Fibroblast of upper back skin (primary cell): ENCODE results near the gene SCN10A.

Experiments used
- DNase-seq: peaks from one replicate; pipeline ENCODE4 v3.0.0-alpha.2; 2013

SCN10A gene

GRCh38 chr3:38816026-38816425 is at the start of gene SCN10A:
Gene SCN10A (minus strand): TSS chr3:38816217. CDS start chr3:38794010, 22,207 bp downstream.
- no peak for DNase-seq

- DNase-seq, result no peak
Observed at GRCh38 chr3:38853011-38853410, 37.0 kb upstream of the SCN10A start.

DNA sequence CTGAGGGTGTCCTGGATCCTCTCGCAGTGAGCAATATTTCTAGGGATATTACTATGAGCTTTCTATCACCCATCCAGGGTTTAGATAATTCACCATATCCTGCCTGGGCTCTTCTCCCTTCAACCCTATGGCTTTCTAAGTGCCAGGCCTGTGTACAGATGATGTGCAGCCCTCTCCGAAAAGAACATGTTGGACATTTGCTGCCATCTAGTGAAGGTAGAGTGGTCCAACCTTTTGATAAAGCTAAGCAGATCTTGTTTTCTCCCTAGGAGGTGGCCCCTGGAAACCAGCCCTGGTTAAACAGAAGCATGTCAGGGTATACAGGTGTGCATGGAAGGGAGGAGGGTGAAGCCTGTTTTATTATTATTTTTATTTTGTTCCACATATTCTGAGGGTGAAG is 27.9 kb upstream of the SCN10A start:
- DNase-seq, result peak; percentile 61

GRCh38 chr3:38842266-38842965 is 26.4 kb upstream of the SCN10A start:
- no peak for DNase-seq

DNA sequence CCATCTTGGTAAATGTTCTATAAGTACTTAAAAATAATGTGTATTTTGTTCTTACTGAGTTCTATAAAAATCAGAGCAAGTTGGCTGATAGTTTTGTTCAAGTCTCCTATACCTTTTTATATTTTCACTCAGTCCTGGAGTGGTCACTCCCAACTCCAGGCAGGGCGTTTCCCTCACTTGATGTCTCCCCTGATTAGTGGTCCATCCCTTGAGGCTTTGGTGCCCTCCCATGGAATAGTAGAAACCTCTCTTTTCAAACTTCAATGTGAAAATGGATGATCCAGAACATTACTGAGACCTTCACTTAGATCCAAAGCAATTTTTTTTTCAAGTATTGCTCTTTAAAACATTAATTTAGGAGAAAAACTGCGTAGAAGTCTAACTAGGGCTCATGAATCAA is 25.0 kb upstream of the SCN10A start:
- no peak for DNase-seq

- DNase-seq, result no peak
Observed at GRCh38 chr3:38837358-38837757, 21.3 kb upstream of the SCN10A start.

DNA sequence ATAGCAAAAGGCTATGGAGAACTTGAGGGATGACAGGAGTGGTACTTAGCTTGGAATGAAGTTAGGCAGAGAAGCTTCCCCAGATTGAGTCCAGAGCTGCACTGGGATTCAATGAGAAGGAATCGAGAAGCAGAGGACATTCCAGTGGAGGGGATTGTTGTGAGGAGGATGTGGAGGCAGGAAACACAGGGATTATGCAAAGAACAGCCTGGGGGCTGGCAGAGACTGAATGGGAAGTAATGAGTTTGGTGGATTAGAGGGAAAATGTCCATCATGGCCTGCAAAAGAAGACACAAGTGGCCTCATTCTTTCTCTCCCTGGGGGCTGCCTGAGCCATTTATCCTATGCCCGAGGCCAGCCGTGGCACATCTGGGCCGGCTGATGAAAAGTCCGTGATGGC is 20.5 kb upstream of the SCN10A start:
- DNase-seq, result no peak

DNA sequence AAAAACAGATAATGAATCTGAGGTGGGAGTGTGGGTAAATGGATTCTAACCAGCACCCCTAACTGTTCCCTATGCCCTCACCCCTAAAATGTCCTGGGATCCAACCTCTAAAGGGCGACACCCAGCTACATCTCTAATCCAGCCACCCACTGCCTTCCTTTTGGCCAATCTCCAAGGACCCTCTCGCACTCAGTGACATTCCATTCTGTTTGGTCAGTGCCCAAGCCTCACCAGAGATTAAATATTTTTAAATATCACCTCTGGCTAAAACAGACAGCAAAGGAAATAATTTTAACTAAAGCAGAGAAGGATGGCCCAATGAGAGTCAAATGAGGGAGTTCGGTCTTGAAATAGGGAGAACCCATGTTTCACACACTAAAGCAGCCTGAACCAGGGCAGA is 19.9 kb upstream of the SCN10A start:
- DNase-seq, result peak; percentile 16

DNA sequence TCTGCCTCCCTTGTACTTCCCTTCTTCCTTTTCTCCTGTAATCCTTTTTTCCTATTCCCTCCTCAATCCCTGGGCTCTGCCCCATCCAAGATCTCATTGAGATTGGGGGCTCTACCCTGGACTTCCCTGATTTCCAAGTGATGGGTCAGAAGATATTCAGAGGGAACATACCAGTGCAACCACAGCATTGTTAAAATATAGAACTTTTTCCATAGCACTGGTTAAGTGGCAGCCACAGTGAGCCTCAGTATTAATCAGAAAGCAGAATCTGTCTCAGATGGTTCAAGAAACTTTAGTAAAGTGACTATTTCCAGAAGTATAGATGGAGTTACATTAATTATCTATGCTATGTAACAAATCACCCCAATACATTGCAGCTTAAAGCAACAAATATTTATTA is 18.7 kb upstream of the SCN10A start:
- DNase-seq, result peak; percentile 19

DNA sequence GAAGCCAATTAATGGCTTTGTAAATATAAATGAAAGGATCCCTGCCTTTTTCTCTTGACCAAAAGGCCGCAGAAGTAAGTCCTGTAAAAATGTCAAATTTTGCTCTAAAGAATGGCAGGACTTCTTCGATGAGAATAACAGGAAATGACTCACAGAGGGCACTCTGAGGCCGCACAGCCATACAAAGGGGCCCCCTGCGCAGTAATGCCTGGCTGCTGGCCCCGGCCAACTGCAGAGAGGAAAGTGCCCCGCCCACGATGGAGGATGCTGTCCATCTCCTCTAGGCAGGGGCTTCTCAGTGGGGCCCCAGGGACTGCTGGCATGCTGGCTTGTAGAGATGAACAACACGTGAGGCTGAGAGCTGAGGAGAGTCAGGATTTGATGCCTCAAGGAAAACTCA is 18.1 kb upstream of the SCN10A start:
- DNase-seq, result peak; percentile 89

DNA sequence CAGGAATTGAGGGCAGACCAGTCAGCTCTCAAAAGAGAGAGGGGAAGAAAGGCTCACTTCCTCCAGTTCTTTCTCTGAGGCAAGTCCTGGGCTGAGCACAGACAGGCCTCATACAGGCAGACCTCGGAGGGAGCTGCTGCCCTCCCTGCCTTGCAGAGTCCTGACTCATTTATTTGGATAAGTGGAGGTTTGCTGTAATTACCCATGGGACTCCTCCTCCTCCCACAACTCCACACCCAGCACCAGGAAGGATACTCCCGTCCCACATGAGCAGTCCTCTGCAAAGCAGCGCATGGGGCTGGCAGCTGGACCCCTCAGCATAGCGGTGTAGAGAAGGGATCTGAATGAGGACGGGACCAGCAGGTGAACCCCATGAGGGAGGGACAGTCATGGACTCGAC is 13.4 kb upstream of the SCN10A start:
- peak; percentile 82 for DNase-seq

- no peak for DNase-seq
Observed at GRCh38 chr3:38828681-38829080, 12.7 kb upstream of the SCN10A start.

DNA sequence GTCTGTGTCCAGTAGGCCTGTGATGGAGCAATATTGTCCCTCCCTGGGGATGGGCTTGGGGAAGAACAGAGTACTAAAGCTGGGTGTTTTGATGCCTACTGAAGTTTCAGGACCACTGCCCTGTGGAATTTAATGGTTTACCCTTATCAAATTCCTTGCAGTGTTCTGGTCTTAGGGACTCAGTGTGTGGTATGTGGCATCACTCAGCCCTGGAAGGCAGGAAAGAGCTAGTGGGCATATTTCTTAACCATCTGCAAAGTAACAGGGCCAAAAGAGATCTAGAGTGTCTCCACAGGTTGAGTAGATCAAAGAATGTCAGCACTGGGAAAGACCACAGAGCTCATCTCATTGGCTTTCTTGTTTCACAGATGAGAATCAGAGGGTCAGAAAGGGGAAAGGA is 11.8 kb upstream of the SCN10A start:
- no peak for DNase-seq

DNA sequence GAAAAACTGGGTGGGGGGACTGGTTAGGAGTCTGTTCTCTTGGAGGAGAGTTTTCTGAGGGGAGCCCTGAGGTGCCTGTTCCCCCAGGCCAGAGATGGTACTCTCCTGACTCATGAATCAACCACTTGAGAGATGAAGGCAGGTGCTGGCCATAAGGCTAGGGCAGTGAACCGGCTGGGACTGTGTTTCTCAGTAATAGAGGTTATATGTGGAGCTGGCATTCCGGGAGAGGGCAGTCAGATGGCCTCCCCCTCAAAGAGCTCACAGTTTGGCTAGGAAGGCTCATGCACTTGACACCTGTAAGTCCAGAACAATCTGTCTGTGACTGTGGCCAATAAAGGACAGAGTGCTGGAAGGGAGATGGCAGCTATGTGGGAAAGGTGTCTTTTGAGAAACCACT is 10.0 kb upstream of the SCN10A start:
- no peak for DNase-seq

DNA sequence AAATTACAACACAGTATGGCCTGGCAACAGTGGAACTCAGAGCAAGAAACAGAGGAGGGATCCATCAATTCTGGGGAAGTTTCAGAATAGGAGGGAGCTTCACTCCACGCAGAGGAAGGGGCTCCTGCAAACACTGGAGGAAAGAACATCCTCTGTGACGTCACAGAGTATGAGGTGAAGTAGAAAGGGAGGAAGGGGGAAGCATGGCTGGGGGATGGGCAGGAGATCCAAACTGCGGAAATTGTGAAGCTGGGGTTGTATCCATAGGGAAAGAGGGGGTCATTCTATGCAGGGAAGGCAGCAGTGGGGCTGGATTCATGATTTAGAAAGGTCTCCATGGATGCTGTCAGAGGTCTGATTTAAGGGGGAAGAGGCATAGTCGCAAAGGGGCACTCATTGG is 8.3 kb upstream of the SCN10A start:
- no peak for DNase-seq

- no peak for DNase-seq
Observed at GRCh38 chr3:38823722-38824121, 7.7 kb upstream of the SCN10A start.

DNA sequence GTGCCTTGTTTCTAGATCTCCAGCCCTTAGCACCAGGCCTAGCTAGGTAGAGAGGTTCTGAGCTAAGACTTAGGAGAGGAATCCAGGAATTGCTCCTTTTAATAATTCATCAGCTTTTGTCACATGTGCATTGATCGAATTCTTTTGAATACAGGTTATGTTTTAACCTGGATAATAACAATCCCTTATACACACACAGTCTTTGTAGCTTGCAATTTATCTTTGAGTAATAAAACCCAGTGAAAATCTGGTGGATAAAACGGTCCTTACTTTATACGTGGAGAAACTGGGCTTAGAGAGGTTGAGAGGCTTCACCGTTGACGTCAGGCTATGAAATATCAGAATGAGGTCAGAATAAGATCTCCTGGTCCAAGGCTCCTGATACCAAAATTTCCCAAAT is 7.2 kb upstream of the SCN10A start:
- DNase-seq, result no peak

DNA sequence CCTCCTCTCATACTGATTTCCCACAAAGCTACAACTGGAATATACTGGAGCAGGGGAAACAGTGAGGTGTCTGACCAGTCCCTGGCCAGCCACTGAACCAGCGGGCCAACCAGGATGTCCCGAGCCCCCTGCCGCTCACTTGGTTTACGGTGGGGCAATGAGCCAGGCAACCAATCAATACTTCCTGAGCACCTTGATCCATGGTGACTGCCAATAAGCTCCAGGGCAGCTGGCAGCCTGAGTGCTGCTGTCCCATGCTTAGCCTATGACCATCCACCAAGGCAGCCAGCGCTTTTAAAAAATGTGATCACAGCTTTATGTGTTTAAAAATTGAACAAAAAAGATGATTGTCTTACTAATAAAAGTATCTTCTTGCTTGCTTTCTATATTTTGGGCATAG is 4.2 kb downstream of the SCN10A start:
- DNase-seq, result no peak

GRCh38 chr3:38805765-38806386 is 10.1 kb downstream of the SCN10A start:
- DNase-seq, result peak; percentile 73

DNA sequence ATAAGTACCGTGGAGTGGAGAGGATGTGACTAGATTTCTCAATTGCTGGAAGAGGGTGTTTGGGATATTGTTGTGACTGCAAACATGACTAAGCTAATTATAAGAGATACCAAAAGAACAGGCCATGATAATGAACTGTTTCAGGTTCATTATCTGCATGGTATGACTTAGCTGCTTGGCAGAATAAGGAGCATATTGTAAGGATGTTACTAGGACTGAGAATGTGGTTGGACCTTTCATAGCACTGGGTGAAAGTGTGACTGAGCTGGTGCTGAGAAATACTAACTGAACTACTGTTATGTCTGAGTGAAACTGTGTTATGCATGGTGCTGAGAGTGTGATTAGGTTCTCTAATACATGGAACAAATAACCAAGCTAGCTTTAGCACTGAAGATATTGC is 11.0 kb downstream of the SCN10A start:
- no peak for DNase-seq

DNA sequence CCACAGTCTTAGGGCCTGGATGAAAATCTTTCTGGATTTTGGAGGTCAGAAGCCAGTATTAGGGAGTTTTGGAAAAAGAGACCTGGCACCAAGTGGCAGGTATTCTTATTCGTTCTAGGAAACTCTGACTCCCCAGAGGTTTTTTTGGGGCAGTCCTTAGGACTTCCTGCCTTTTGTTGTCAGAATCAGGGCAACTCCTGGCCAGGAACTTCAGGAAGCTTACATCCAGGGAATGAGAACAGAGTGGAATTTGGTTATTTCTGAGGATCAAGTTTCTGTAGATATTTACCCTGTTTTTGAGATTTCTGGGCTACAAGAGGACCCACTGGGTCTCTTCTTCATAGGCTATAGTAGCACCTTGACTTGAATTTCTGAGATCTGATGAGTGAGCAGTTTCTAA is 15.5 kb downstream of the SCN10A start:
- DNase-seq, result no peak

GRCh38 chr3:38793721-38794120 is 22.3 kb downstream of the SCN10A start:
- no peak for DNase-seq

- DNase-seq, result no peak
Observed at GRCh38 chr3:38792983-38793382, 23.0 kb downstream of the SCN10A start.

DNA sequence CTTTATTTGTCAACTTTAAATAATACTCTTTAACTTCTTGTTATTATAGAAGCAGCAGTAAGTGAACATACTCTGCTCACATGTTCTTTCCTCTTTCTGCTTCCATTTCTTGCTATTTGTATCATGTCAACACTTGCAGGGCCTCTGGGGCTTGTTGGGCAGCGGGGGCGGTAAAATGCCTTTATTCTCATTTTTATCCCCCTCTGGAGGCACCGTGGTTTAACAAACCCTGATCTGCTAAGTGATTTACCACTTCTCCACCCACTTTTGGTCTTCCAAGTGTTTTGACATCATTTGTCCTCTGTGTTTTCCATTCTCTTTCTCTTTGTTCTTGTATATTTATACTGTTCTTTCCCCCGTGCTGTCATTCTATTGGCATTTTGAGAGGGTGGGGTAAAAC is 33.9 kb downstream of the SCN10A start:
- no peak for DNase-seq

GRCh38 chr3:38773528-38773927 is 42.5 kb downstream of the SCN10A start:
- no peak for DNase-seq
